ENCODE results near the gene RPS6KA2. TPM values are rescaled to one million over a fixed set of nuclear protein-coding genes. Genes with fewer than 3 reads are reported as not detected.
A peak's percentile ranks its signal among the peaks of the same experiment; 100 is the strongest.
"Not testable (repeated sequence)": the region's sequence is repeated elsewhere in the genome, so short reads cannot be mapped to it uniquely, and the experiment has no call there.

RPS6KA2 gene
- total and polyA plus RNA-seq, 5 experiments from 2014 or later, result 2.1 to 13.6 (median 4.8) TPM

GRCh38 chr6:166591026-166591425 is 36.0 kb downstream of the RPS6KA2 start:
- no peak for ATAC-seq
- POLR2A ChIA-PET, result no interaction called here
- H3K27ac Mint-ChIP-seq, result no peak overlapping the region

DNA sequence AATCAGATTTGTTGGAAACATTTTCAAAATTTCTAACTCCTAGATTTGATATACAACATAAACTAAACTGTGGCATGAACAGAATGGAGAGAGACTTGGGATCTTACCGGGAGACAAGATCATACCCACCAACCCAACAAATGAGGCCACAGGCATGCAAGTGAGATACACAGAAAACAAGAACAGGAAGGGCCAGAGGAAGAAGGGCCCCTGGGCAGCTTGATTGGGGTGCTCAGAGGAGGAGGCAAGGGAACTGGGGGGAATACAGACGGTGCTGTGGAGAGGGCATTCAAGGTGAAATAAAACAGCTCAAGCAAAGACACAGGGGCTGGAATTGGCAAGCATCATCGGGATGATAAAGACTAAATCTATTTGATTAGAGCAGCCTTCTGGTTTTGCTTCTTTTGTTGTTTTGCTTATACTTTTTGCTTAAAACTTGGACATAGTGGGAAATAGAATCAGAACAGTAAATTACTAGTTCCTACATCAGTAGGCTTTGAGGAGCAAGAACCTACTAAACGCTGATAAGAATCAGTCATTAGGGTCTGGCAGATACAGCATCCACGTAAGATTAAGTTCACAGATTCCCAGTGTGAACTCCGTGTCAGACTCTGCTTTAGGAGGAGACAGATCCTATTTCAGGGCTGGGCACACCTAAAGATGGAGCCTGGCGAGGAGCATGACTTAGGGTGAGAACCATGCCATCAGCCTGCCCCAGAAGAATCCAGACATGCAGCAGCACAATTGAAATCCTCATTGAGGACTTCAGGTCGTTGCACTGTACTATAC is 37.1 kb downstream of the RPS6KA2 start:
- Mint-ChIP-seq H3K27me3 (no peaks in the 10 kb centered on the region), H3K9me3 (no peaks in the 10 kb centered on the region), H3K4me1 (peaks cover 7 to 34% (median 8%) of the 10 kb centered on the region in 4 donors), H3K4me3 (peak overlapping the region in 1 of 10 donors; percentile 30), H3K36me3 (no peaks in the 10 kb centered on the region), H3K27ac (peak overlapping the region in 1 of 10 donors; percentile 35)
- ATAC-seq (no peak), DNase-seq (no peak)
- POLR2A ChIA-PET, result no interaction called here

More at GRCh38 chr6:166591026-166591425, 36.0 kb downstream of the RPS6KA2 start:
- Mint-ChIP-seq H3K27me3 (no peaks in the 10 kb centered on the region), H3K4me1 (peaks cover 8 to 34% (median 8%) of the 10 kb centered on the region in 4 donors), H3K36me3 (peaks cover 0 to 2% (median 0%) of the 10 kb centered on the region in 3 donors), H3K4me3 (no peak overlapping the region), H3K9me3 (no peaks in the 10 kb centered on the region)
- no peak for DNase-seq

GRCh38 chr6:166589337-166589731 is 37.7 kb downstream of the RPS6KA2 start:
- DNase-seq, result no peak
- peak overlapping the region in 1 of 10 donors; percentile 35 for H3K27ac Mint-ChIP-seq
- POLR2A ChIA-PET, result no interaction called here

DNA sequence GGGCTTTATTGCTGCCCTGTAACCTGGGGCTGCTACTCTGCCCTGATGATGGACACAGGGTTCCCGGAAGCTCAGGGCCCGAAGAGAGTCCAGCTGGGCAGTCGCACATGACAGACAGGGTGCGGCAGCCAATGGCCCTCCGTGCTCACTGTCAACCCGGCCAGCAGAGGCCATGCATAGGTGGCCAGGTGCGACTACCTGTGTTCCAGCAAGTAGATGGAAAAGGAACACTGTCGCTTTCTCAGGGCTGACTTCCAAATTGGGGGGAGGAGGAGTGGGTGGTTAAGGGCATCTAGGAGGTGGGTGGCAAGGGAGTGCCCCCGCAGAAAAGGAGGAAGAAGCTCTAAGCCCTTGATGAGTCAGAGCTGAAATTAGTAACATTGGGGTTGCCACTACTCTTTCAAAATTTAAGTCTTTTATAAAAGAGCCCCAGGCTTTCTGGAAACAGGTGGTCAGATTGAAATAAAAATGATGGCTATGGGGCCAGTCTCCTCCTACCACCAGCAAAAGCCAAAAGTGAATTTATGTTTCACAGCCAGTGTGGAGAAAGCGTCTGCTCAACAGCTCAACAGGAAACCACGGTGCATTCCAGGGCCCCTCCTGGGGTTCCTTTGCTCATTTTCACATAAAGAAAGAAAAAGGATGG is 38.2 kb downstream of the RPS6KA2 start:
- no peak for DNase-seq
- no peaks in the 10 kb centered on the region for H3K36me3 Mint-ChIP-seq
- H3K4me1 Mint-ChIP-seq, result peaks cover 7 to 34% (median 8%) of the 10 kb centered on the region in 4 donors
- no peaks in the 10 kb centered on the region for H3K9me3 Mint-ChIP-seq
- POLR2A ChIA-PET, result no interaction called here
- peak overlapping the region in 1 of 10 donors; percentile 50 for H3K4me3 Mint-ChIP-seq
- H3K27me3 Mint-ChIP-seq, result no peaks in the 10 kb centered on the region
- no peak for ATAC-seq
- peak overlapping the region in 2 of 10 donors; percentile 14 to 35 for H3K27ac Mint-ChIP-seq

More at GRCh38 chr6:166589337-166589731, 37.7 kb downstream of the RPS6KA2 start:
- Mint-ChIP-seq H3K36me3 (no peaks in the 10 kb centered on the region), H3K4me3 (peak overlapping the region in 1 of 10 donors; percentile 50), H3K4me1 (peaks cover 7 to 34% (median 8%) of the 10 kb centered on the region in 4 donors), H3K9me3 (no peaks in the 10 kb centered on the region), H3K27me3 (no peaks in the 10 kb centered on the region)
- ATAC-seq, result no peak

DNA sequence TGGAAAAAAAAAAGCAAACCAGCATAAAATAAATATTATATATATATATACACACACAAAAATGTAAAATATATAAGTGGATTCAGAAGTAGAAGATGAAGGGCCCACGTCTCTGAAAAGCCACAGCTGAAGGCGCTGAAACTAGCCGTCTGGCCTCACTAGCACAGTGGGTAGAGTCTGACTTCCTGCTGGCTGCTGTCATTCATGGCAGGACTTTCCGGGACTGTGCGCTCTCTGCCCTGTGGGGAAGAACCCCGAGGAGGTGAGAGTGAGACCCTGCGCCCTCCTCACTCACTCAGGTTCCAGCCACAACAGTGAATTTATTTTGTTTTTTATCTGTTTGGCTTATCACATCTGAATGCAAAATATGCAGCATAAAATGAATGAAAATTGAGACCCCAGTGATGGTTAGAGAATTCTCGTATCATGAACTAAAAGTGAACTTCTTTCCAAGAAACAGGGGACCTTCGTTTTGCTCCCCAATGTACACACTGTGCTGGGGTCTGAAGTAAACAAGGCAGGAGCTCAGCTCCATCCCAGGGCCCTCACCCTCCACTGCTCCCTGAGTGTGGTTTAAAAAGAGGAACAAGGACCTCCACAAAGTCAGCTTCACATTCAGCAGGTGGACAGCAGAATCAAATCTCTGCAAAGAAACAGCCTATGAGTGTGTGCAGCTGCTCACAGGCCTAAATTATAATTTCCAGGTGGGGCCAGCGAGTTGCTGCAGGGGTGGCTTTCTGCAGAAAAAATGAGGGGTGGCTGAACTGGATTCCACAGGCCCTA is 39.2 kb downstream of the RPS6KA2 start:
- DNase-seq, result no peak
- Mint-ChIP-seq H3K9me3 (no peaks in the 10 kb centered on the region), H3K27me3 (no peaks in the 10 kb centered on the region), H3K27ac (peak overlapping the region in 1 of 10 donors; percentile 23), H3K4me1 (peaks cover 7 to 34% (median 8%) of the 10 kb centered on the region in 4 donors), H3K4me3 (peak overlapping the region in 1 of 10 donors; percentile 36), H3K36me3 (no peaks in the 10 kb centered on the region)
- no peak for ATAC-seq
- POLR2A ChIA-PET, result no interaction called here

- Mint-ChIP-seq H3K4me1 (peaks cover 7 to 34% (median 8%) of the 10 kb centered on the region in 4 donors), H3K27ac (peak within 1 kb of the TSS in 2 of 10 donors; percentile 23 to 57), H3K36me3 (no peaks in the 10 kb centered on the region), H3K4me3 (no peak within 1 kb of the TSS), H3K27me3 (no peaks in the 10 kb centered on the region), H3K9me3 (no peaks in the 10 kb centered on the region)
- ATAC-seq, result peak; percentile 100
- DNase-seq, result peak; percentile 17 to 79 (median 46)
- POLR2A ChIA-PET, result no interaction called here
These were observed 40.5 kb downstream of the RPS6KA2 start, which contains the start of gene RAMACL for GRCh38 chr6:166586424-166587156. TSS of gene RAMACL (minus strand) at chr6:166586678. CDS start at chr6:166586477, 201 bp downstream.

DNA sequence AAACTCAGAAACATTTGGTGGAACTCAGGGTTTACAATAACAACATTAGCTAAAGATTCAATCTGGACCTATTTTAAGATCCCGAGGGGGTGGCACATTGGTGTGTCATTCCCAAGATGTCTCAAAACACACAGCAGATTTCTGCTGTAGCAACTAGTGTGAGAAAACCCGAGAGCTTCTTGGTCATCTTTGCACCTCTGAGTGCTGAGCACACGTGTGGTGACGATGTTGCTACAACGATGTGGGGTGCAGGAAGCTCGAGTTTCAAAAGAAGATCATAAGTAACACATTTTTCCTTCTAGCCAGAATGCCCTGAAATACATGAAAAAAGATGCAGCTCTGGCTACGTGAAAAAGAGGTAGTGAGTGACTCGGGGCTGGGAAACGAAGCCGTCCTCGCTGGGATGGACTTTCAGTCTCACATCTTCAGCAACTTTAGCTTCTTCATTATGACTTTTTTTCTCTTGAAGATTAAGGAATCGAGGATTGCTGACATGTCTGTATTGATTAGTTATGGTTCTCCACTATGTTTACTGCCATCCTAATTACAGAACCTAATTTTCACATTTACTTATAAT is 42.1 kb downstream of the RPS6KA2 start:
- Mint-ChIP-seq H3K4me1 (peaks cover 7 to 31% (median 8%) of the 10 kb centered on the region in 4 donors), H3K9me3 (no peaks in the 10 kb centered on the region), H3K36me3 (no peaks in the 10 kb centered on the region), H3K4me3 (no peak overlapping the region), H3K27ac (no peak overlapping the region), H3K27me3 (no peaks in the 10 kb centered on the region)
- DNase-seq (no peak), ATAC-seq (no peak)
- POLR2A ChIA-PET, result interaction anchor here (0.7 to 1.1 kb wide), 2 partner anchors 8 to 77 kb away, joined by 3 to 5 read pairs; no protein-coding TSS in a partner anchor

DNA sequence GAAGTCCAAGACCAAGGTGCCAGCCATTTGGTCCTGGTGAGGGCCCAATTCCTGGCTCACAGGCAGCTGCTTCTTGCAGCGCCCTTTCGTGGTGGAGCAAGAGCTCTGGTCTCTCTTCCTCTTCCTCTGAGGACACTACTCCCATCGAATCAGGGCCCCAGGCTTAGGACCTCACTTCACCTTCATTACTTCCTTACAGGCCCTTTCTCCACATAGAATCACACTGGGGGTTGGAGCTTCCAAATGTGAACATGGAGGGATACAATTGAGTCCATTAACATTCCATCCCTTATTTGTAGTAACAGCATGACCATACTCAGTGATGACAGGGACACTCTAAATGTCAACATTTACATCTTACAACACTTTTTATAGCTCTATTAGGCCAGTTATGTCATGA is 42.9 kb downstream of the RPS6KA2 start:
- no peak for ATAC-seq

GRCh38 chr6:166583230-166583965 is 43.7 kb downstream of the RPS6KA2 start:
- POLR2A ChIA-PET, result interaction anchor here (1.1 kb wide), 1 partner anchor 10 kb away, joined by 3 read pairs; no protein-coding TSS in a partner anchor
- ATAC-seq (no peak), DNase-seq (no peak)
- Mint-ChIP-seq H3K27ac (no peak overlapping the region), H3K36me3 (no peaks in the 10 kb centered on the region), H3K9me3 (no peaks in the 10 kb centered on the region), H3K4me3 (no peak overlapping the region), H3K27me3 (no peaks in the 10 kb centered on the region), H3K4me1 (peaks cover 0 to 16% (median under 1%) of the 10 kb centered on the region in 4 donors)

More for the DNA sequence above, 42.9 kb downstream of the RPS6KA2 start:
- Mint-ChIP-seq H3K4me3 (no peak overlapping the region), H3K36me3 (no peaks in the 10 kb centered on the region), H3K27me3 (no peaks in the 10 kb centered on the region), H3K4me1 (peaks cover 5 to 23% (median 7%) of the 10 kb centered on the region in 4 donors), H3K9me3 (no peaks in the 10 kb centered on the region), H3K27ac (no peak overlapping the region)
- POLR2A ChIA-PET, result interaction anchor here (1.1 kb wide), 1 partner anchor 9 kb away, joined by 3 read pairs; no protein-coding TSS in a partner anchor
- DNase-seq, result no peak

GRCh38 chr6:166582258-166582657 is 44.8 kb downstream of the RPS6KA2 start:
- no peak for ATAC-seq
- peaks cover 0 to 6% (median 0%) of the 10 kb centered on the region in 4 donors for H3K4me1 Mint-ChIP-seq
- peaks cover 0 to 9% (median 3%) of the 10 kb centered on the region in 9 donors for H3K9me3 Mint-ChIP-seq
- no peak for DNase-seq
- no peak overlapping the region for H3K27ac Mint-ChIP-seq
- POLR2A ChIA-PET, result no interaction called here
- H3K27me3 Mint-ChIP-seq, result no peaks in the 10 kb centered on the region
- no peak overlapping the region for H3K4me3 Mint-ChIP-seq
- peaks cover 0 to 9% (median 4%) of the 10 kb centered on the region in 3 donors for H3K36me3 Mint-ChIP-seq

GRCh38 chr6:166581801-166582200 is 45.2 kb downstream of the RPS6KA2 start:
- H3K27me3 Mint-ChIP-seq, POLR2A ChIA-PET, H3K4me1 Mint-ChIP-seq, ATAC-seq, H3K4me3 Mint-ChIP-seq, DNase-seq, H3K27ac Mint-ChIP-seq: not testable (repeated sequence)
- peaks cover 0 to 10% (median 4%) of the 10 kb centered on the region in 3 donors for H3K36me3 Mint-ChIP-seq
- H3K9me3 Mint-ChIP-seq, result peaks cover 0 to 13% (median 3%) of the 10 kb centered on the region in 9 donors

All from naive thymus-derived CD8-positive, alpha-beta T cell (primary cell).